Transverse colon (tissue), 4 donors: Measurements from ENCODE around the gene FAM120A.

Experiments used
- CTCF ChIP-seq, 5 experiments: fragments of 200-600 bp in 3 of 5; fragments of 450-650 bp in 2 of 5; sonication (generic) in 3 of 5; IDR thresholded peaks; 1 replicate in 2 of 5; 2 replicates in 3 of 5; pipeline ENCODE4 v1.5.1; 2016 to 2017; ENCODE audit warnings: antibody characterized with exemption in 5 of 5, inconsistent platforms in 3 of 5, mild to moderate bottlenecking in 2 of 5, moderate library complexity in 1 of 5
- EP300 ChIP-seq: sonication (generic); formaldehyde crosslinking; IDR thresholded peaks from one replicate; pipeline ENCODE4 v1.6.1; 2017; ENCODE audit warnings: antibody characterized with exemption, low read depth
- POLR2A ChIP-seq: fragments of 450-650 bp; IDR thresholded peaks from one replicate; pipeline ENCODE4 v1.6.1; 2016; ENCODE audit warnings: antibody characterized with exemption, mild to moderate bottlenecking, moderate library complexity
- POLR2AphosphoS5 ChIP-seq, 3 donors: sonication (generic); formaldehyde crosslinking; IDR thresholded peaks; one replicate each; pipeline ENCODE4 v1.6.1; 2016; ENCODE audit warnings: antibody characterized with exemption in 3 of 3

GRCh38 chr9:93461414-93461743, 9.9 kb downstream of the FAM120A start:
- no peak for TF ChIP-seq EP300
- no peak for TF ChIP-seq CTCF (IDR thresholded peaks at IDR 0.05)
- TF ChIP-seq POLR2AphosphoS5 (IDR thresholded peaks at IDR 0.05), result no peak
- no peak for TF ChIP-seq POLR2A
